OCI-LY7 (cell line): ENCODE results near the gene VEGFB. TPM values are rescaled to one million over a fixed set of nuclear protein-coding genes. Genes with fewer than 3 reads are reported as not detected.

Experiments used
- Bru-seq: library from RNA; stranded (reverse); fragments of 400-500 nt; gene quantifications from one replicate; lab custom pipeline; 2021; lab: Mats Ljungman, UMichigan
- BruChase-seq, 2 experiments: library from RNA; stranded (reverse); fragments of 400-500 nt; gene quantifications; one replicate each; lab custom pipeline; 2021; lab: Mats Ljungman, UMichigan
- BruUV-seq: library from RNA; stranded (reverse); fragments of 400-500 nt; replicated peaks from 2 replicates; lab custom pipeline; 2021; lab: Mats Ljungman, UMichigan
- CTCF ChIA-PET: fragments of 300-600 bp; sonication (Branson Sonifier 250); formaldehyde crosslinking; loops from one replicate; lab custom pipeline; 2022; ENCODE audit warnings: antibody characterized with exemption; ENCODE audit not compliant: unreplicated experiment; lab: Charles Lee
- POLR2A ChIA-PET: fragments of 300-600 bp; sonication (Branson Sonifier 250); formaldehyde crosslinking; loops from one replicate; lab custom pipeline; 2022; ENCODE audit warnings: antibody characterized with exemption; lab: Charles Lee
- DNase-seq: peaks from one replicate; pipeline ENCODE4 v3.0.0-alpha.2; 2015; ENCODE audit warnings: low spot score
- H2AFZ ChIP-seq: fragments of 200-600 bp; sonication (generic), shearing (Covaris generic); 2 replicates; pipeline ENCODE4 v1.6.1; 2014; ENCODE audit warnings: mild to moderate bottlenecking, antibody characterized with exemption, low read length, moderate library complexity
- H3K27ac ChIP-seq: fragments of 200-600 bp; sonication (generic); 2 replicates; pipeline ENCODE4 v1.5.1; 2014; ENCODE audit warnings: mixed run types, low read depth, mild to moderate bottlenecking, moderate library complexity, low read length, inconsistent platforms; ENCODE audit not compliant: poor library complexity, severe bottlenecking
- H3K36me3 ChIP-seq: fragments of 200-600 bp; sonication (generic); 2 replicates; pipeline ENCODE4 v1.6.1; 2014; ENCODE audit warnings: mild to moderate bottlenecking, antibody characterized with exemption, low read length, moderate library complexity, mixed read lengths; ENCODE audit not compliant: insufficient read depth
- H3K4me1 ChIP-seq: fragments of 200-600 bp; sonication (generic); 2 replicates; pipeline ENCODE4 v1.5.1; 2014; ENCODE audit warnings: mild to moderate bottlenecking, low read length; ENCODE audit not compliant: insufficient read depth, poor library complexity, severe bottlenecking
- H3K4me2 ChIP-seq: fragments of 200-600 bp; sonication (generic); 2 replicates; pipeline ENCODE4 v1.6.1; 2014; ENCODE audit warnings: mild to moderate bottlenecking, low read length
- H3K4me3 ChIP-seq: fragments of 200-600 bp; sonication (generic); 2 replicates; pipeline ENCODE4 v1.5.1; 2014; ENCODE audit warnings: mild to moderate bottlenecking, low read depth, low read length; ENCODE audit not compliant: poor library complexity, severe bottlenecking
- H3K79me2 ChIP-seq: fragments of 200-600 bp; sonication (generic); 2 replicates; pipeline ENCODE4 v1.6.1; 2016; ENCODE audit warnings: low read depth, mild to moderate bottlenecking, low read length, moderate library complexity, mixed read lengths; ENCODE audit not compliant: insufficient read depth
- H3K9me2 ChIP-seq: fragments of 200-600 bp; sonication (generic); 2 replicates; pipeline ENCODE4 v1.6.1; 2016; ENCODE audit warnings: mild to moderate bottlenecking, low read length, mixed read lengths; ENCODE audit not compliant: insufficient read depth
- H3K9me3 ChIP-seq: fragments of 200-600 bp; sonication (generic); 2 replicates; pipeline ENCODE4 v1.6.1; 2014; ENCODE audit warnings: mild to moderate bottlenecking, mixed run types, low read length, mixed read lengths
- H4K20me1 ChIP-seq: fragments of 200-600 bp; sonication (generic); 2 replicates; pipeline ENCODE4 v1.6.1; 2014; ENCODE audit warnings: mild to moderate bottlenecking, antibody characterized with exemption, low read length, moderate library complexity, mixed read lengths; ENCODE audit not compliant: insufficient read depth
- CTCF ChIP-seq: fragments of 200-600 bp; sonication (generic); conservative IDR thresholded peaks from 2 replicates; pipeline ENCODE4 v1.5.1; 2014; ENCODE audit warnings: mild to moderate bottlenecking, antibody characterized with exemption, low read length, moderate library complexity, mixed read lengths
- EZH2phosphoT487 ChIP-seq: fragments of 200-600 bp; sonication (generic); IDR thresholded peaks from 2 replicates; pipeline ENCODE4 v1.6.1; 2018; ENCODE audit warnings: low read depth, borderline replicate concordance, mild to moderate bottlenecking, mixed run types, antibody characterized with exemption, low read length, moderate library complexity, mixed read lengths
- intact Hi-C: fragments of 100-400 bp; cut with micrococcal nuclease; formaldehyde crosslinking; loops from one replicate; pipeline ENCODE4 v1.10.0; 2022; ENCODE audit not compliant: unreplicated experiment
- long read RNA-seq: library from polyadenylated mRNA; stranded (forward); transcript quantifications from one replicate; pipeline ENCODE4 v2.0.0, GENCODE V29; 2022
- total RNA-seq, 2 experiments: library from RNA; depleted of rRNA in 1 of 2; stranded (reverse); fragments of >200 nt in 1 of 2; shearing (Covaris generic) in 1 of 2; gene quantifications; 2 replicates each; pipeline ENCODE4 v1.2.3, GENCODE V29; 2014 to 2022

The VEGFB gene, protein sequence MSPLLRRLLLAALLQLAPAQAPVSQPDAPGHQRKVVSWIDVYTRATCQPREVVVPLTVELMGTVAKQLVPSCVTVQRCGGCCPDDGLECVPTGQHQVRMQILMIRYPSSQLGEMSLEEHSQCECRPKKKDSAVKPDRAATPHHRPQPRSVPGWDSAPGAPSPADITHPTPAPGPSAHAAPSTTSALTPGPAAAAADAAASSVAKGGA
- total RNA-seq (2014; rRNA removed; shearing (Covaris generic)) (35.3 and 46.3 TPM in 2 replicates), total RNA-seq (2022) (59.6 and 60.8 TPM in 2 replicates), Bru-seq, nascent RNA (percentile 56 among the genes with signal in this experiment), BruChase-seq, experiment 1, labeled RNA remaining after a 6-hour chase (percentile 69 among the genes with signal in this experiment), BruChase-seq, experiment 2, labeled RNA remaining after a 2-hour chase (percentile 63 among the genes with signal in this experiment)
- long read RNA-seq, transcript VEGFB-202 (7 exons, 979 nt) = major isoform, 16 of 54 reads
- long read RNA-seq, transcript VEGFB-201 (7 exons, 1,380 nt) = minor isoform, 15 of 54 reads
- long read RNA-seq, partial matches to known transcripts = 10 of 54 reads
- long read RNA-seq, other reads (novel, unspliced or antisense) = 12 of 54 reads

DNA sequence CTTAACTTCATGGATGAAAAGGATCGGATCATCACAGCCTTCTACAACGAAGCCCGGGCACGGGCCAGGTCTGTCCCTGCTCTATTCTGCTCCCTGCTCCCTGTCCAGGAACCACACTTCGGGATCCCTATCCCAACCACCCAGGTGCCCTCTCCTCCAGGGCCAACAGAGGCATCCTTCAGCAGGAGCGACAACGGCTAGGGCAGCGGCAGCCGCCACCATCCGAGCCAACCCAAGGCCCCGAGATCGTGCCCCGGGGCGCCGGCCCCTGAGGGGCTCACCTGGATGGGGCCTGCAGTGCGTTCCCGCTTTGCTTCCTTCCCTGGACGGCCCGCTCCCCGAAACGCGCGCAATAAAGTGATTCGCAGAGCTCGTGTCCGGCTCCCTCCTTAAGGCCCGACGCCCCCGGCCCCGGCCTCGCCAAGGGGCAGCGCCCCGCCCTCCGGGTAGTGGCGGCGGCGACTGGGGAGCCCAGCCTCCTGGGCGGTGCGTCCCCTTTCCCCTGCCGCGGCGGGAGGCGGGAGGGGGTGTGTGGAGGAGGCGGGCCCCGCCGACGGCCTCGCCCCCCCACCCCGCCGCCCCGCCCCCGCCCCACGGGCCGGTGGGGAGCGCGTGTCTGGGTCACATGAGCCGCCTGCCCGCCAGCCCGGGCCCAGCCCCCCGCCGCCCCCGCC is at the start of gene VEGFB:
TSS of gene VEGFB (plus strand) at position 672 of the 674 bp plus-strand sequence. CDS start 250 bp downstream, outside the sequence.
- CTCF ChIA-PET = no interaction called here
- Histone ChIP-seq H3K4me1 (peaks cover 52% of the 10 kb centered on the region), H3K9me2 (no peaks in the 10 kb centered on the region), H3K9me3 (no peaks in the 10 kb centered on the region), H3K27ac (peak within 1 kb of the TSS; percentile 33), H3K4me2 (peak within 1 kb of the TSS; percentile 82), H3K79me2 (no peaks in the 10 kb centered on the region; the same call in 1 of the 2 replicates), H2AFZ (peak within 1 kb of the TSS; percentile 18; the same call in 1 of the 2 replicates), H3K4me3 (peak within 1 kb of the TSS; percentile 74), H3K36me3 (peaks cover 18% of the 10 kb centered on the region), H4K20me1 (no peaks in the 10 kb centered on the region)
- no TSS peak for BruUV-seq
- POLR2A ChIA-PET = interaction anchor here (0.6 kb wide), 1 partner anchor 77 kb away, joined by 4 read pairs; no protein-coding TSS in a partner anchor
- DNase-seq = peak; percentile 67
- TF ChIP-seq CTCF = no peak
- no peak for TF ChIP-seq EZH2phosphoT487
- intact Hi-C loops = no loop called here

DNA sequence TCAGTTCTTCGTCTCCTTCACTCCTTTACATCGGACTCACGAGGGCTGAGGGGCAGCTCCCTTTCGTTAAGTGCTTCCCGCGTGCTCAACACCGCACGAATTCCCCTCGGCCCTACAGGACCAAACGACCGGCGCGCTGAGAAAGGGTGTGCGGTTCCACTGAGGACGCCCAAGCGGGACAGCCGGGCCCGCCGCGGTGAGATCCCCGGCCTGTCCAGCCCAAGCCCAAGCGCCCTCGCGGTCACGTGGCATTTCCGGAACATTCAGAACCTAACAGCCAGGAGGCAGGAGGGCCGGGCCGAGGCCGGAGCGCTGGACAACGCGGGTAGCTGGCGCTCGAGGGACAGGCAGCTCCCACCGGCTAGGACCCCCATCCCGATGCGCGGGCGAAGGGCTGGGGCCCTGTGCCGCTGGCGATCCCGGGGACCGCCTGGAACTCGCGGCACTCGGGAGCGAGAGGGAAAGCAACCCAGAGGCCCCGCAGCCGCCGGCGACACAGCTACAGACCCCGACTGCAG is 49.1 kb upstream of the VEGFB start:
- peaks cover 16% of the 10 kb centered on the region; the same call in 1 of the 2 replicates for H4K20me1 ChIP-seq

More for the DNA sequence above, 49.1 kb upstream of the VEGFB start:
- TSS peak; percentile 76 for BruUV-seq
- Histone ChIP-seq H3K4me3 (peak overlapping the region; percentile 75), H3K9me2 (no peaks in the 10 kb centered on the region), H3K4me1 (peaks cover 34% of the 10 kb centered on the region), H3K4me2 (peak overlapping the region; percentile 85), H2AFZ (peak overlapping the region; percentile 4; the same call in 1 of the 2 replicates), H3K79me2 (peaks cover 22% of the 10 kb centered on the region), H3K36me3 (no peaks in the 10 kb centered on the region; the same call in none of the 2 replicates), H3K9me3 (no peaks in the 10 kb centered on the region), H3K27ac (peak overlapping the region; percentile 59)
- ChIA-PET CTCF (interaction anchor here (0.6 to 0.9 kb wide), 2 partner anchors 341 to 1539 kb away, joined by 3 to 7 read pairs; partner anchors contain the start of gene GANAB), POLR2A (interaction anchor here (0.6 to 3.6 kb wide), 8 partner anchors 11 to 1727 kb away, joined by 3 to 28 read pairs (median 3); partner anchors contain the start of gene FERMT3)
- DNase-seq = peak; percentile 55
- TF ChIP-seq CTCF (no peak), EZH2phosphoT487 (no peak)
- intact Hi-C loops = loop anchor here (2.0 to 5.0 kb wide), 2 partner anchors 22 to 117 kb away; partner anchors contain the start of genes CATSPERZ and FERMT3
